ENCODE measurements around the gene IDH2.
"Not testable (repeated sequence)": the region's sequence is repeated elsewhere in the genome, so short reads cannot be mapped to it uniquely, and the experiment has no call there.

IDH2 gene

DNA sequence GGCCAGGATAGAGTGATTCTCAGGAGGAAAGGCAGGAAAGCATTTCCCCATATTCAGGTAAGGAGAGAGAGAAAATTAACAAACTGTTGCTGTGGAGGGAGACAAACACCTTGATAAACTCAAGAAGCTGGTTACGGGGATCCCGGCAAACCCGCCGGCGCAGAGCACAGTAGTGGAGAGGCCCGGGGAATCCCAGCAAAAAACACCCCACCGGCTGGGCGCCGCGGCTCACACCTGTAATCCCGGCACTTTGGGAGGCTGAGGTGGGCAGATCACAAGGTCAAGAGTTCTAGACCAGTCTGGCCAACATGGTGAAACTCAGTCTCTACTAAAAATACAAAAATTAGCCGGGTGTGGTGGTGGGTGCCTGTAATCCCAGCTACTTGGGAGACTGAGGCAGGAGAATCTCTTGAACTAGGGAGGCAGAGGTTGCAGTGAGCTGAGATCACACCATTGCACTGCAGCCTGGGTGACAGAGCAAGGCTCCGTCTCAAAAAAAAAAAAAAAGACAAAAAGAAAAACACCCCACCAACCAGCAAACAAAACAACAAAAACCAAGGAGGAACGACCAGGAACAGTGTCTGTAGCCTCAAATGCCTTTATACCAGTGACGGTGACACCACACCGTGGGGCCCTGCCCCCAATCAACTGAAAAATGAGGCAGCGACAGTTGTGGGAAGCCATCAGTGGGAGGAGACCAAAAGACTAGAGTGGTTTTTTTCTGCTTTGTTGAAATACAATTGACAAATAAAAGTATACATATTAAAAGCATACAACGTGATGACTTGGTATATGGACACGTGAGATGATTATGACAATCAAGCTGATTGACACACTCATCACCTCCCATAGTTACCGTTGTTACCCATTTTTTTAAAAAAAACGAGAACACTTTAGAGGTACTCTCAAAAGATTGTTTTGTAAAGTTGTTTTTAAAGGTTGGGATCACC lies 40.2 kb upstream of the IDH2 start:
- no peak for DNase-seq (ENCODE audit: low read depth)
- H3K4me3 ChIP-seq (replicated peaks; ENCODE audit: low read depth, low read length) = no peak overlapping the region
- TF ChIP-seq, protein P1, sequence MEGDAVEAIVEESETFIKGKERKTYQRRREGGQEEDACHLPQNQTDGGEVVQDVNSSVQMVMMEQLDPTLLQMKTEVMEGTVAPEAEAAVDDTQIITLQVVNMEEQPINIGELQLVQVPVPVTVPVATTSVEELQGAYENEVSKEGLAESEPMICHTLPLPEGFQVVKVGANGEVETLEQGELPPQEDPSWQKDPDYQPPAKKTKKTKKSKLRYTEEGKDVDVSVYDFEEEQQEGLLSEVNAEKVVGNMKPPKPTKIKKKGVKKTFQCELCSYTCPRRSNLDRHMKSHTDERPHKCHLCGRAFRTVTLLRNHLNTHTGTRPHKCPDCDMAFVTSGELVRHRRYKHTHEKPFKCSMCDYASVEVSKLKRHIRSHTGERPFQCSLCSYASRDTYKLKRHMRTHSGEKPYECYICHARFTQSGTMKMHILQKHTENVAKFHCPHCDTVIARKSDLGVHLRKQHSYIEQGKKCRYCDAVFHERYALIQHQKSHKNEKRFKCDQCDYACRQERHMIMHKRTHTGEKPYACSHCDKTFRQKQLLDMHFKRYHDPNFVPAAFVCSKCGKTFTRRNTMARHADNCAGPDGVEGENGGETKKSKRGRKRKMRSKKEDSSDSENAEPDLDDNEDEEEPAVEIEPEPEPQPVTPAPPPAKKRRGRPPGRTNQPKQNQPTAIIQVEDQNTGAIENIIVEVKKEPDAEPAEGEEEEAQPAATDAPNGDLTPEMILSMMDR (IDR thresholded peaks at IDR 0.05; ENCODE audit: low read length, missing control alignments) = no peak

DNA sequence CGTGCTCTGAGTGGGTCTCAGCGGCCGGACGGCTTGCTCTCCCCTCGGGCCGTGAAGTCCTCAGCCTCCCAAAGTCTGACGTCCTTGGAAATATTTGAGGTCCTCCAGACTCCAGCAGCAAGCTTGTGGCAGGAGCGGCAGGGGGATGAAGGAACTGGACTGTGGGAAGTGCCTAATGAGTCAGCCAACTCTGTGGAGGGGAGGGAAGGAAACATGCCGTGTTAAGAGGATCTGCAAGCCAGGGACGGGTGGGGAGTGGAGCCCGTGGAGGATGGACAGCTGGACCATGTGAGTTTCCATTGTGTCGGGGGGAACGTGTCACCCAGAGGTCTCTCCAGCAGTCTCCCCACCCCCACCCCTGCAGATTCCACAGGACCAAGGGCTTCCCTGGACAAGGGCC lies 39.4 kb upstream of the IDH2 start:
- no peak overlapping the region for H3K4me3 ChIP-seq (replicated peaks; ENCODE audit: low read depth, low read length)
- TF ChIP-seq, protein P1 (IDR thresholded peaks at IDR 0.05; ENCODE audit: low read length, missing control alignments) = no peak
- peak; percentile 71 for DNase-seq (ENCODE audit: low read depth)

DNA sequence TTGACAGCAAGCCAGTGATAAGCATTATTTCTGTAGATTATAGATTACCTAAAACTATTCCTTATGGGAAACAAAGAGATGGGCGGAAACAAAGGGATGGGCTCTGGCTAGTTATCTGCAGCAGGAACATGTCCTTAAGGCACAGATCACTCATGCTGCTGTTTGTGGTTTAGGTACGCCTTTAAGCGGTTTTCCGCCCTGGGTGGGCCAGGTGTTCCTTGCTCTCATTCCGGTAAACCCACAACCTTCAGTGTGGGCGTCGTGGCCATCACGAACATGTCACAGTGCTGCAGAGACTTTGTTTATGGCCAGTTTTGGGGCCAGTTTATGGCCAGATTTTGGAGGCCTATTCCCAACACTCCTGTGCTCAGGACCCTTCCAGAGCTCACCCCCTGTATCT lies 37.3 kb upstream of the IDH2 start:
- not testable (repeated sequence) for DNase-seq (ENCODE audit: low read depth)

DNA sequence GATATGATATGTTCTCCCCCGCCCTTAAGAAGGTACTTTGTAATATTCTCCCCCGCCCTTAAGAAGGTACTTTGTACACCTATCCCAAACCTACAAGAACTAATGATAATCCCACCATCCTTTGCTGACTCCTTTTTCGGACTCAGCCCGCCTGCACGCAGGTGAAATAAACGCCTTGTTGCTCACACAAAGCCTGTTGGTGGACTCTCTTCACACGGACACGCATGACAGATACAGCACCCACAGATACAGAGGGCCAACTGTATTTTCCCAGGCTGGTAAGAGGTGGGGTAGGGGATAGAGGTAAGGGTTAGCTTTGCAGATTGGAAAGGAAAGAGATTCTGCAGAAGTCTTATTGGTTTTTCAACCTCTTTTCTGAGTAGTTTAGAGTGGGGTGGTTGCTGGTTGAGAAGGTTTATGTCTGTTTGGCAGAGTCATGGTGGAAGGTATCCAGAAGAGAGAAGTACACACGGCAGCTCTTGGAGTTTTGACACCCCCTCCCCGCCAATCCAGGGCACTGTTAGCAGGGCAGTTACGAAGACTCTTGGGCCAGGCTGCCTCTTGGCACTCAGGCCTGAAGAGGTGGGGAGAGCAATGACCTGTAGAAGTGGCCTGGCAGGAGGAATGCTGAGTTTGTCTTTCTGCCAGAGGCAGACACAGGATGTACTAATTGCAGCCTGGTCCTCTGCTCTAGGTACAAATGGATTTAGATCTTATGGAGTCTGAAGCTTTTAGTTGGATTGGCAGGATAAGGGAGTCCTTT lies 36.0 kb upstream of the IDH2 start:
- DNase-seq (ENCODE audit: low read depth) = no peak
- TF ChIP-seq, protein P1 (IDR thresholded peaks at IDR 0.05; ENCODE audit: low read length, missing control alignments) = no peak
- no peak overlapping the region for H3K4me3 ChIP-seq (replicated peaks; ENCODE audit: low read depth, low read length)

More for the DNA sequence above, 37.3 kb upstream of the IDH2 start:
- H3K4me3 ChIP-seq (replicated peaks; ENCODE audit: low read depth, low read length) = not testable (repeated sequence)

DNA sequence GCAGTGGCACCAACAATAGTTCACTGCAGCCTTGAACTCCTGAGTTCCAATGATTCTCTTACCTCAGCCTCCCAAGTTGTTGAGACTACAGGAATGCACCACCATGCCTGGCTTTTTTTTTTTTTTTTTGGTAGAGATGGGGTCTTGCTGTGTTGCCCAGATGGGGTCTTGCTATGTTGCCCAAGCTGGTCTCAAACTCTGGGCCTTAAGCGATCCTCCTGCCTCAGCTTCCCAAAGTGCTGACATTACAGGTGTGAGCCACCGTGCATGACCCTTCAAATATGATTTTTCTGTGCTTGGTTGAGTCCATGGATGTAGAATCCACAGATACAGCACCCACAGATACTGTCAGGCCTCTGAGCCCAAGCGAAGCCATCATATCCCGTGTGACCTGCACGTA lies 30.2 kb upstream of the IDH2 start:
- DNase-seq (ENCODE audit: low read depth) = no peak
- TF ChIP-seq, protein P1 (IDR thresholded peaks at IDR 0.05; ENCODE audit: low read length, missing control alignments) = no peak
- H3K4me3 ChIP-seq (replicated peaks; ENCODE audit: low read depth, low read length) = no peak overlapping the region

DNA sequence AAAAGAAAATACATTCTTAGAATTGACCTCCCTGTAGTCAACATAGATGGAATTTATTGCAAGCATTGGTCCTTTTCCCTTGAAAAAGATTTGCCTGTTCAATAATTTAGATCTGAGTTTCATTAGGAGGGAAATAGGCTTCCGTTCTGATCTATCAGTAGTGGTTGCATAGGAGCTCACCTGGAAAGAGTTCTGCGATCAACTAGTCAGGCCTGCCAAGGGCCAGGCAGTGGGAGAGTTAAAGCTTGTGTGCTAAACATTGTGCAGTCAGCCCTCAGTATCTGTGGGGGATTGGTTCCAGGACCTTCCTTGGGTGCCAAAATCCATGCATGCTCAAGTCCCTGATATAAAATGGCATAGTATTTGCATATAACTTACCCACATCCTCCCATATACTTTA lies 29.6 kb upstream of the IDH2 start:
- TF ChIP-seq, protein P1 (IDR thresholded peaks at IDR 0.05; ENCODE audit: low read length, missing control alignments) = no peak
- H3K4me3 ChIP-seq (replicated peaks; ENCODE audit: low read depth, low read length) = no peak overlapping the region
- DNase-seq (ENCODE audit: low read depth) = no peak

DNA sequence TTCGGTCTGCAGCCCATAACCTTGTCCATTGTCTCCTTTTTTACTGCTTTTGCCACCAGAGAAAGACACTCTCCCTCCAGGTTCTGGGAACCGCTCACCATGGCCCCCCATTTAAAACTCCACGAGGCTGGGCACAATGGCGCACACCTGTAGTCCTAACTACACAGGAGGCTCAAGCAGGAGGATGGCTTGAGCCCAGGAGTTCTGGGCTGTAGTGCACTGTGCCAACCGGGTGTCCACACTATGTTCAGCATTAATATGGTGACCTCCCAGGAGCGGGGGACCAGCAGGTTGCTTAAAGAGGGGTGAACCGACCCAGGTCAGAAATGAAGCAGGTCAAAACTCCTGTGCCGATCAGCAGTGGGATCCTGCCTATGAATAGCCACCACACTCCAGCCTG lies 28.0 kb upstream of the IDH2 start:
- no peak for DNase-seq (ENCODE audit: low read depth)
- TF ChIP-seq, protein P1 (IDR thresholded peaks at IDR 0.05; ENCODE audit: low read length, missing control alignments) = no peak

More for the DNA sequence above, 28.0 kb upstream of the IDH2 start:
- no peak overlapping the region for H3K4me3 ChIP-seq (replicated peaks; ENCODE audit: low read depth, low read length)
